HG02981 (cell line): ENCODE data around the gene C9orf153.
"Not testable (repeated sequence)": the region's sequence is repeated elsewhere in the genome, so short reads cannot be mapped to it uniquely, and the experiment has no call there.

Experiments
- ATAC-seq: cut with Tn5 transposase; IDR thresholded peaks from one replicate; pipeline ENCODE4 v1.9.1; 2021; ENCODE audit warnings: mild to moderate bottlenecking, moderate library complexity; ENCODE audit not compliant: unreplicated experiment

The C9orf153 gene

DNA sequence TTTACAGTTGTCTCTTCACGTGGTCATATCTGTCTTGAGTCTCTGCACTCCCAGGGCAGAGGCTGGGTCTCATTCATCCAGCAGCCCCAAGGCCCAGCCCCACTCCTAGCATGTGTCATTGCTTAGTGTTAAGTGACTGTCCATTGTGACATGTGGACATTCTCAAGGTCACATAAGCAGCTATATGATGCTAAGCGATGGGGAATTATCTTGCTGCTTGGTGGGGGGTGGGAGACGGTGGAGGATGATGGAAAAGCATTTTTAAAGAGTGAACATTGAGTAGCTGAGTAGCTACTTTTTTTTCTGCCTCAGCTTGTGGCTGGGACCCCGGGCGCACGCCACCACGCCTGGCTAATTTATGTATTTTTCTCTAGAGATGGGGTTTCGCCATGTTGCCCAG, at the start of gene C9orf153:
Gene C9orf153, minus strand, starts transcription at position 101 of the 400 bp plus-strand sequence. CDS start 30,054 bp downstream, outside the sequence.
- no peak for ATAC-seq

DNA sequence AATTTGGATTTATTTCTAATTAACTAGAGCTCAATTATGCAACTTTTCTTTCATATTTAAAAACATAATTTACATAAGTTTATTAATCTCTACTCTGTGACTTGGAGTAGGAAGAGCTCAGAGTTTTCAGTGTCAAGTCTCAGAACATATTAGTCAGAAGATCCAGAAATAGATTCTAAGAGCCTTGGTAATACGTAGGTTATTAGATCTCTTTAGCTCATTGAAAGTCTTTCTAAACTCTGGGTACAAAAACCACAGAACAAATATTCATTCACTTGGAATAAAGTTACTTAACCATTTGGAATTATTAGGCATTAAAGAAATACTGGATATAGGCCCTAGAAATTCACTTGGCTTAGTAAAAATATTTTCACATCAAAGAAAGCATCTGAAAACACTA, 49.2 kb upstream of the C9orf153 start:
- ATAC-seq, result no peak

DNA sequence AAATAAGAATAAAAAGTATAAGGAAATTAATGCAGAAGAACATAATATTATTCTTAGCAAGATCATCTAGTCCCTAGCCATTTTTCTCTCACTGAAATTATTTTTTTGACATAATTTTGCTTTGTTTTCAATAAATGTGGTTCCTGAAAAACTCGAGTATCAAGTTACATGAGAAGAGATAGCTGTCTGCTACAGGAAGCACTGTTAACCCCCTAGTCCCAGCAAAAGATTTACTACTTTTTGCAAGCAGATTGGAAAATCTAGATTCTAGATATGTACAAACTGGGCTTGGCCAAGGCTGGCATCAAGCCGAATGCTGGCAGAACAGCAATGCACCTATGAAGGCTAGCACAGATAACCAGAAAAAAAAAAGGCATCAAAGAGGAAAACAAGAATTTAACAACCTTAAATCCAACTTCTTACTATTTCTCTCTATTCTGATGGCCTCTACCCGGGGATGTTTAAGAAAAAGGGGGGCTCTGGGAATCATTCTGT, 44.8 kb upstream of the C9orf153 start:
- no peak for ATAC-seq

DNA sequence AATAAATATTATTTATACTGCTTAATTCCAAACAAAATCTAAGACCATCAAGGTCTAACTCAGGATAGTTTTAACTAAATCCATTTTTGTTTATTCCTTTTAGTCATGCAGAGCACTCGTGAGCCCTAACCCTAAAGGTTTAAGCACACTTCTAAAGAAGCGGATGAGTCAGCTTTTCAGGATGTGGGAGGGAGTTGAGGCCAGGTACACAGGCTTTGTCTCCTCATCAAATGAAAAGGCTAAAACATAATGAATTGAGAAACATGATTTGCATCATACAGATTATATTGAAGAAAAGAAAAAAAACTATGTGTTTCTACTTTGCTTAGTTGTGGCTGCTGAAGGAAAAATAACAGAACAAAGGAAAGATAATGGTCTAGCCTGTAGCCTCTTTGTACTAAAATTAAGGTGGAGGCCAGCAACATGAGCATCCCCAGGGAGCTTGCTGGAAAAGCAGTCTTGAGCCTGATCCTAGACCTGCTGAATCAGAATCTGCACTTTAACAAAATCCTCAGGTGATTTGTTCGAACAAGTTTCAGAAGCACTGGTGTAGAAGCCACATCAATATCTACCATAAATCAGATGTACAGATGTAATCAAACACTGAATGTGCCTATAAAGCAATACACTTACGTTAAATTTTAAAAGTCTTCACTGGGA, 44.0 kb upstream of the C9orf153 start:
- no peak for ATAC-seq

DNA sequence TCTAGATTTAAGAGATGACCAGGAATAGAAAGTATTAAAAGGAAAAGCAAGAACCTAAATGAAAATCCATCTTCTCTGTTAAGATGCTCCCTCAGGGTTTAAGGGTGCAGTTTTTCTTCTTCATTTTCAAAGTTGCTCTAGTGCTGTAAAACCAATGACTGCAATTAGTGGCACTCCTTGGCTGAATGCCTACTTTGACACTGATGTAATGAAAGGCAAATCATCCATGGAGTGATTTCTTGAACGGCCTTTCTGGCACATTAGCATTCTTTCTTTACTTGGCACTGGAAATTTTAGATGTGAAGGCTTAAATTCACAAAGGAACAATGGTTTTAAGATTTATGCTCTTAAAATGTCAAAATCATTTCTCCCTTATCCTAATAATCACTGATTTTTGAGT, 42.2 kb upstream of the C9orf153 start:
- ATAC-seq, result no peak

DNA sequence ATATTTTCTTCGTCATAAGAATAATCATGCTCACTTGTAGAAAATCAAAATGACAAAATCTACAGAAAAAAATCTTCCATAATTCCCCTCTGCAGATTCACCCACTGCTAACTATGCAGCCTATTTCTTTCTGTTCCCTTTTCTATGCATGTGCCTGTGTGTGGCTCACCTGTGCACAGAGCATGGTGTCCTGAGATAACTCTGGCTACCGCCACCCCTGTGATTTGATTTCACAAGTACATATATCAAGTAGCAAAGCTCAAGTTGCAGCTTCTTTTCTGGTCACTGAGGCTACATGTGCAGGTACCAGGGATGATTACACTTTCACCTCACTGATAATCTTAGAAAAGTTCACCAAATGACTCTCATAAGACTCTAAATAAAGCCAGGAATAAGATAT, 41.2 kb upstream of the C9orf153 start:
- ATAC-seq, result no peak

DNA sequence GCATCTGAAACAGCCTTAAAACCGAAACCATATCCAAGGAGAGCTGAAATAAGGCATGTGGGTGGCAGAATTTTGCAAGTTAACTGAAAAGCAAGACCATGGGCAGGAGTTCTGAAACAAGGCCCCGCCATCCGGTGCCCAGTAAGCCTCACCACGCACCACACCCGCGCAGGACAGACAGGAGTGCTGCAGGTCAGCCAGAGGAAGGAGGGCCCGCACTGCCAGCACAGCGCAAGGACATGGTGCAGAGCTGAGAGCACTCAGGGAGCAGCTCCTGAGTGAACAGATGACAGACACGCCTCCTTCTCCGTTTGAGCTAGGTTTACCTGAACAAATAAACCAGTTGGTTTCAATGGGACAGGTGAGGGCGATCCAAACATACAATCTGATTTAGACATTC, 39.4 kb upstream of the C9orf153 start:
- ATAC-seq, result no peak

DNA sequence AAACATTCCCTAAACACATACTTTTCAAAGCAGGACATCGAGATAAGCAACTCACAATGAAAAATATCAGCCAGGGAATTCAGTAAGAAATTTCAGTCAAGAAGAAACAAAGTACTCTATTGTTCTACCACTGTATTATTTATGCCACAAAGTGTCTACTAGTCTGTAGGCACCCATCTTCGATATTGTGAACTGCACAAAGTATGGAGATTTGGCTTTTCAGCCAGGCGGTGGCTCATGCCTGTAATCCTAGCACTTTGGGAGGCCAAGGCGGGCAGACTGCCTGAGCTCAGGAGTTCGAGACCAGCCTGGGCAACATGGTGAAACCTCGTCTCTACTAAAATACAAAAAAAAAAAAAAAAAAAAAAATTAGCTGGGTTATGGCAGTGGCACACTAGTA, 30.9 kb upstream of the C9orf153 start:
- not testable (repeated sequence) for ATAC-seq

DNA sequence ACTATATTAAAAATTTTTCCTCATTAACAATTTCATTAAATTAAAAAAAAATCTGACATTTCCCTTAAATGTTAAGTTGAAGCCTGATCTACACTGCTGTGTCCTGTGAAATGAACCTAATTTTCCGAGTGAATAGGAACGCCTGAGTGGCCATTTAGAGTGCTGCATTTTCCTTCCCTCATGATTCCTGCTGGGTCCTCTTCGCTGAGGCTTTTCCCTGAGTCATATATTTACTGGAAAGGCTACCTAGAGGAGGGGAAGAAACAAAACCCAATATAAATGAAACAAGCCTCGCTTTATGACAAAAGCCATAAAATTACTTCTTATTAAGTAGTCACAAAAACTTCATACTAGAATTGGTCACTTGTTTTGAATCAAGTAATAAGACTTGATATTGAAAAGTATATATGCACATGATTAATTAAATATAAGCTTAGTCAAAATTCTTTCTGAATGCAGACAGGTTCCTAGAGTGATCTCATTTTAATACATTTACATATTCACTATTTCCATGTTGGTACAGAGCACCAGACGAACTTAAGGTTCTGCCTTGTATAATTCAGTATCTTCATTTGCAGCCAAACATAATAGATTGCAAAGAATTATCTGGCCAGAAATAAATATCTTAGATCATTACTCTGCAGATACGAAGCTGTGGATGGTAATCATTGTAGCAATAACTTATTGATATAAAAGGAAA, 29.2 kb upstream of the C9orf153 start:
- ATAC-seq, result no peak

DNA sequence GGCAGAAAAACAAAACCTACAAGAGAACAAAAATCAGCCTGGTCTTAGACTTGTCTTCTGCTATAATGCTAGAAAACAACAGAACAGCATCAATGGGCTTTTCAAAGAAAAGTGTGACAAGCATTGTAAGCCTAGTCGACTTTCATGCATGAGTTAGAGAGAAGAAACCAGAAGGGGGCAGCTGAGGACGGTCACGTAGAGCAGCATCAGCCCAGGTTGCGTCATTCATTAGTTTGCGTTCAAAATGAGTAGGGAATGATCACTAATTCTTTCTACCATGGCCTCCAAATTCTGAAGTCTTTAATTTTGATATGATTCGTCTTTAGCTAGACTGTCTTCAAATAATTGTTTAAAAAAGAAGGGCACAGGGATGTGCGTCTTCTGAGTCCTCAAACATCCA, 27.6 kb upstream of the C9orf153 start:
- no peak for ATAC-seq

DNA sequence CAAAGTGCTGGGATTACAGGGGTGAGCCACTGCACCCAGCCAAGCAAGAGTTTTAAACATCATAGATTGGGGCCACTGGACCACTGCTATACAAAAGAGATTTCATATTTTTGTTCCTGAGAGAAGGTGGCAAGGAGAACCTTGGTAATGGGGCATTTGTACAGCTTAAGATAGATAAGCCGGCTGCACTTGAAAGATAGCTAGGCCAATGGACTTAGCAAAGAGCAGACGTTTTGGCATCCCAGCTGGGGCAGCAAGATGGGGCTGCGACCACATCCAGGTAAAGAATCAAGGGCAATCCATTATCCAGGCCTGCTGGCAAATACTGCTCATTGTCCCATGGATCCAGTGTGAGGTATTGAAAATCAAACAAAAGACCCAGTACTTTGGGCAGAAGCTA, 26.8 kb upstream of the C9orf153 start:
- no peak for ATAC-seq

DNA sequence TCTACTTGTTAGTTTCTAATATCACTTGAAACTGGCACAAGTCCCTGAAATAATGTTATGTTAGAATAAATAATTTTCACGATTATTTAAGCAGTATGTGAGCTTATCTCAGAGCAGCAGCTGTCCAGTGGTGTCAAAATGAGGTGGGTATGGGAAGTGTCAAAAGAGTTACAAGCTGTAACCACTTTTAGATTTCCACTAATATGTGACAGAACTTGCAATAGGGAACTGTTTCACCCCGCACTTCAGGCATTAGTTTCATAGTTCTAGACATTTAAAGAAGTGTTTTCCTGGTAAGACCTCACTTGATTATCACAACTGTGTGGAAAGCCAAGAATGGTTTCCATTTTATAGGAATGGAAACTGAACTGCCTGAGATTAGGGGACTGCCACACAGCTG, 25.8 kb upstream of the C9orf153 start:
- ATAC-seq, result no peak

DNA sequence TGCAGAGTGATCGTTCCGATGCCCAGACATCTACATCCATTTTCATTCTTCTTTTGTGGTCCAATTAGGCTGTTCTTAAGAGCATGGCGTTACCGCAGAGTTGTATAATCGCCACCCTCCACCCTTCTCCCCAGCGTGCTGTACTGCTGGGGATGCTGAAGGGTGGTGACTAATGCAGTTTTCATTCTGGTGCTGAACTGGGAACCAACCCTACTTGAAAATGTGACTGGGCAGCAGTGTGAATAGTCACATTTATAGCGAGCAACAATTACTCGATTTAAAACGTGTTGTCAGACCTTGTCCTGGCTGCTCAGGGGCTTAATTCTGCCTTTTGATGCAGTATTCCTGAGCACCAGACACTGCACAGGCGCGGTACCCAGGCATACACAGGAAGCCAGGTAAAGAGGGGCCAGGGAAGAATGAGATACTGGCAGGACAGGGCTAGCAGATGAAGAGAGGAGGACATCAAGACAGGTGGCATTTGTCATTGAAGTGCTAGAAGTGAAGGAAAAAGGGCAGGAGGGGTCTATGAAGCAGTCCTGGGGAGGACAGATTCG, 23.6 kb upstream of the C9orf153 start:
- peak; percentile 9 for ATAC-seq

DNA sequence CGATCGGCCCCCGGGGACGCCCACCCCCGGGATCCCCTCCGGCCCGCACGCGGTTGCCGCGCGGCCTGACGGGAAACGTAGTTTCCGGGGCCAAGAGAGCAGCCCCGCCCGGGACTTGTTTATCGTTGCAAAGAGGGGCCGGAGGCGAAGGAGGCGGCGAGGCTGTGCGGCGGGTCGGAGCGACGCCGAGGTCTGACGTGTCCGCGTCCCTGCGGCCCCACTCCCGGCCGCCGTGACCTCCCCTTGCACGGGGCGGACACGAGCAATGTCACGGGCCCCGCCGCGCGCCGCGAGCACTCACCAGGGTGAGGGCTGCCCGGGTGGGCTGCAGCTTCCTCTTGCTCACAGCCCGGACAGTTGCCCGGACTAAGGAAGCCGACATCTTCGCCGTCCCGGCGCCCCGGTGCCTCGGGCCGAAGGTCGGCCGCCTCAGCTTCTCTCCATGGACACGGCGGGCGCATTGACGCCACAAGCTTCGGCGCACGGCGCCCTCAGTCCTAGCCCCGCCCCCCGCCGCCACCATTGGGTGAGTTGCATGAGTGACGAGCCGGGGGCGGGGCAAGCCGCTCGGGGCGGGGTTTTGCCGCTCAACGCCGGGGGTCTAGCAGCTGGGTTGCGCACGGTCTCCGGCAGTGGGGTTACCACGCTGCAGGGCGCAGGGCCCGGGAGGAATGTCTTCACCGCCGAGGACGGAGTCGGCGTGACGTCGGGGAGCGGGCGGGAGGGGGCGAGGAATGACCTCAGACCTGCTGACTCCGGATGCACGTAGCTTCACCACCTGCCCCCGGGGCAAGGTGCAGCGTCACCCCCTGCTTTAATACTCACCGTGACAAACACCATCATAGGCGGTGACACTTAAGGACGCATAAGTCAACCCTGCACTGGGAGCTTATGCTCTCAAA, 22.9 kb upstream of the C9orf153 start, which contains the start of gene ISCA1:
Gene ISCA1, minus strand, starts transcription at position 462 of the 902 bp plus-strand sequence. Its CDS starts 80 bp downstream, at position 382.
- ATAC-seq, result peak; percentile 81

DNA sequence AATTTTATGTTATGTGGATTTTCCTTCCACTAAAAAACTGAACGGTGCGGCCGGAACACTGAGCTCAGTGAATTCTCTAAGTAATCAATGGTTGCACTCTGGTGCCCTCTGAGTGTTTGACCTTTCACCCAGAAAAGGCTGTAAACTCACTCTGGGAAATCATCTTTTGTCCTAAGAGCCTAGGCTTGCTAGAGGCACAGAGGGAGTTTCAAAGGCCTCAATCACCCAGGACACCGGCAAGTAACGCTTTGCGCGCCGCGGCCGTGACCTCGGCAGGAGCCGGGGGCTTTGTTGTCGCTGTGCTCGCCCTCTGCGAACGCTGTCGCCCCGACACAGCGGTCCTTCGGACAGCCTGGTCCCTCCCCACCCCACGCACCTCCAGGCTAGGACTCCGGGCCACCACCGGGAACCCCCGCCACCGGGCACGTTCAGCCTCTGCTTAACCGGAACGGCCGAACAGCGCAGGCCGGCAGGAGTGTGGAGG, 22.2 kb upstream of the C9orf153 start:
- ATAC-seq, result peak; percentile 28

DNA sequence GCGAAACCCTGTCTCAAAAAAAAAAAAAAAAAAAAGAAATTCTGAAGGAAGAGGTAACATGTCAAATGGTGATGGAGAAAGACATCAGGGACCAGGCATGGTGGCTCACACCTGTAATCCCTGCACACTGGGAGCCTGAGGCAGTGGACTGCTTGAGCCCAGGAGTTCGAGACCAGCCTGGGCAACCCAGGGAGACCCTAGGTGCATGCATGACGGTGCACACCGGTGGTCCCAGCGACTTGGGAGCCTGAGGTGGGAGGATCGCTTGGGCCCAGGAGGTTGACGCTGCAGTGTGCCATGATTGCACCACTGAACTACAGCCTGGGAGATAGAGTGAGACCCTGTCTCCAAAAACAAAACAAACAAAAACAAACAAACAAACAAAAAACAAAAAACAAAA, 21.1 kb upstream of the C9orf153 start:
- ATAC-seq, result no peak

DNA sequence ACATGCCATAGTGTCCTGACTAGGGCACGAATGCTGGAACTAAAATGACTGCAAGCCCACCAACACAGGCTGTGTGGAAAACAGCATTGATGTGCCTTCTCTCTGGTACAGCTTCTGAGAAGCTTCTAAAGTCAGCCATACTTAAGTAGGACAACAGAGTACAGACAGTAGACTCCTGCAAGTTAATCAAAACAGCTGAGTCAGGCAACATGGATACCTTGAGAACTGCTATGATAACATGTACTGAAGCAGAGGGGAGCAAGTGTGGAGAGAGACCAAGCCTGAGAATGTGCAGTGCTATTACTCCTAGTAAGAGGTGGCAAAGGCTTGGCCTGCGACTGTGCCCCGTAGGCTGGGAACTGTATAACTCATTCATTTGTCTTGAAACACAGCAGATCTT, 20.4 kb upstream of the C9orf153 start:
- no peak for ATAC-seq

DNA sequence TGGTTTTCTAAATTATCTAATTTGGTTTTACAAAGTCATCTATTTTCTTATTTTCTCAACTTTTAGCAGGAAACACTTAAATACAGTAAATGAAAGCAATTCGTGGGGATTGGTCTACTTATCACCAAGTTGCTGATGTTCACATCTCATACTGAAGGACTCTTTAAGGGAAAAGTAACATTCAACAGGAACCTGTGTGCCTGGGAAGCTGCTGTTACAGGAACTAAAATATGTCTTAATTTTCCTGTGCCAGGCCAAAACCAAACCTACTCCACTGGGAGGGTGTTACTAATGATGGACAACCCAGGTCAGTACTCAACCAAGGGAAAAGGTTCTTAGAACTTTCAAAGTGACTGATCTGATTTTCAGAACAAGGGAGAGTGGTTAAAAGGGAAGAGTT, 17.6 kb upstream of the C9orf153 start:
- ATAC-seq, result no peak

DNA sequence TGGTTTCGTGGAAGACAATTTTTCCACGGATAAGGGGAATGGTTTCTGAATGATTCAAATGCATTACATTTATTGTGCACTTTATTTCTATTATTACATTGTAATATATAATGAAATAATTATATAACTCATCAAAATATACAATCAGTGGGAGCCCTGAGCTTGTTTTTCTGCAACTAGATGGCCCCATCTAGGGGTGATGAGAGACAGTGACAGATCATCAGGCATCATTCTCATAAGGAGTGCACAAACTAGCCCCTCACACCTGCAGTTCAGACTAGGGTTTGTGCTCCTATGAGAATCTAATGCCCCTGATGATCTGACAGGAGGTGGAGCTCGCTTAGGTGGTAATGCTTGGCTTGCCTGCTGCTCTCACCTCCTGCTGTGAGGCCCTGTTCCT, 16.5 kb upstream of the C9orf153 start:
- ATAC-seq, result no peak

DNA sequence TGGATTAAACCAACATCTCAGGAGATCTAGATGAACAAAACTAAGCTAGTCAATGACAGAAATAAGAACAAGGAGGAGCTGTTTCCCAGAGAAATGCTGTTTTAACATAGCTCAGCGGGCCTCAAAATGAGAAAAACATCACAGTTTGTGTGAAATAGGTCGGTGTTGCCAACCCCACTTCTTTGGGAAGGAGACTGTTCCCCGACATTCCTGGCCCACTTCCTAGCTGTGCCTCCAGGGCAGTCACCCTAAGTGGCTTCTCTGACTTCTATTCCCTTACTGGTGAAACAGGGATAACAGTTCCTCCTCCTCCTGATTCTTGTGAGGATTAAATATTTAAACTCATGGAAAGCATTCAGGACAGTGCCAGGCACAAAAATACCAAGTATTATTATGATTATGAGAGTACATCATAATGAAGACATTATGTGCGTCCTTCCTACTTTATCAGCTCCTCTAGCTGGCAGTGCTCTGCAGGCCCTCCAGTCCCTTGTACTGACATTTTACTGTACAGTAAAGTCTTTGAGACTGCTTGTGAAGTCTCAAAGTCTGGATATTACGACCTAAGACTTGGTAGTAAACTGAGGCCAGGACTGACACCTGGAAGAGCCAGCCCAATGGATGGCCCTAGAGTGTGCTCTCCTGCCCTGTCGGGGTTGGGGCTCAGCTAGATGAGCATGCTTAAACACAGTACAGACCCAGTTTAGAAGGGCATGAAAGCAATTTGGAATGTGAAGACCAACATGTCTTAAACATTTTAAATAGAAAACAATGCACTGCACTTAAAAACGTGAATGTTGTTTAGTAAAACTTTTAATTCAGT, 15.6 kb upstream of the C9orf153 start:
- ATAC-seq, result no peak
